ENCODE measurements around the gene DHCR7.

The DHCR7 gene

GRCh38 chr11:71477641-71478527, 29.7 kb upstream of the DHCR7 start:
- no peak for DNase-seq

GRCh38 chr11:71476926-71477640, 28.9 kb upstream of the DHCR7 start:
- DNase-seq: no peak

GRCh38 chr11:71476031-71476430, 27.8 kb upstream of the DHCR7 start:
- DNase-seq: no peak

- no peak for DNase-seq
Observed at GRCh38 chr11:71474771-71475483, 26.7 kb upstream of the DHCR7 start.

- no peak for DNase-seq
Observed at GRCh38 chr11:71474141-71474770, 26.1 kb upstream of the DHCR7 start.

- no peak for DNase-seq
Observed at GRCh38 chr11:71473793-71474080, 25.5 kb upstream of the DHCR7 start.

- no peak for DNase-seq
Observed at GRCh38 chr11:71472941-71473792, 25.0 kb upstream of the DHCR7 start.

- DNase-seq: no peak
Observed at GRCh38 chr11:71472357-71472885, 24.2 kb upstream of the DHCR7 start.

- no peak for DNase-seq
Observed at GRCh38 chr11:71470946-71471345, 22.8 kb upstream of the DHCR7 start.

GRCh38 chr11:71467164-71467563, 19.0 kb upstream of the DHCR7 start:
- DNase-seq: no peak

- DNase-seq: no peak
Observed at GRCh38 chr11:71466358-71466757, 18.2 kb upstream of the DHCR7 start.

- DNase-seq: no peak
Observed at GRCh38 chr11:71465054-71465453, 16.9 kb upstream of the DHCR7 start.

- DNase-seq: no peak
Observed at GRCh38 chr11:71463331-71464211, 15.4 kb upstream of the DHCR7 start.

- no peak for DNase-seq
Observed at GRCh38 chr11:71462726-71463125, 14.5 kb upstream of the DHCR7 start.

- DNase-seq: no peak
Observed at GRCh38 chr11:71461696-71462095, 13.5 kb upstream of the DHCR7 start.

- no peak for DNase-seq
Observed at GRCh38 chr11:71459767-71460320, 11.7 kb upstream of the DHCR7 start.

GRCh38 chr11:71459076-71459766, 11.0 kb upstream of the DHCR7 start:
- no peak for DNase-seq

- no peak for DNase-seq
Observed at GRCh38 chr11:71458146-71459070, 10.2 kb upstream of the DHCR7 start.

- DNase-seq: no peak
Observed at GRCh38 chr11:71456831-71457230, 8.6 kb upstream of the DHCR7 start.
